Caki2 (cell line): ENCODE measurements around the gene CD3D. TPM values are rescaled to one million over a fixed set of nuclear protein-coding genes. Genes with fewer than 3 reads are reported as not detected.

ENCODE experiments used
- DNase-seq: peaks from one replicate; pipeline ENCODE4 v3.0.0-alpha.2; 2015; ENCODE audit warnings: low read depth
- in situ Hi-C: cut with HindIII; loops from 2 replicates; pipeline ENCODE4 v1.10.0; 2016; ENCODE audit warnings: low sequenced_read_pairs, low pct_unique_long_range_greater_than_20kb, mixed read lengths
- total RNA-seq: library from RNA; depleted of rRNA; stranded (reverse); fragments of >200 nt; shearing (Covaris generic); gene quantifications from 2 replicates; pipeline ENCODE4 v1.2.3, GENCODE V29; 2014; ENCODE audit warnings: low replicate concordance; rRNA removed

The CD3D gene
- total RNA-seq = not detected in 2 replicates

DNA sequence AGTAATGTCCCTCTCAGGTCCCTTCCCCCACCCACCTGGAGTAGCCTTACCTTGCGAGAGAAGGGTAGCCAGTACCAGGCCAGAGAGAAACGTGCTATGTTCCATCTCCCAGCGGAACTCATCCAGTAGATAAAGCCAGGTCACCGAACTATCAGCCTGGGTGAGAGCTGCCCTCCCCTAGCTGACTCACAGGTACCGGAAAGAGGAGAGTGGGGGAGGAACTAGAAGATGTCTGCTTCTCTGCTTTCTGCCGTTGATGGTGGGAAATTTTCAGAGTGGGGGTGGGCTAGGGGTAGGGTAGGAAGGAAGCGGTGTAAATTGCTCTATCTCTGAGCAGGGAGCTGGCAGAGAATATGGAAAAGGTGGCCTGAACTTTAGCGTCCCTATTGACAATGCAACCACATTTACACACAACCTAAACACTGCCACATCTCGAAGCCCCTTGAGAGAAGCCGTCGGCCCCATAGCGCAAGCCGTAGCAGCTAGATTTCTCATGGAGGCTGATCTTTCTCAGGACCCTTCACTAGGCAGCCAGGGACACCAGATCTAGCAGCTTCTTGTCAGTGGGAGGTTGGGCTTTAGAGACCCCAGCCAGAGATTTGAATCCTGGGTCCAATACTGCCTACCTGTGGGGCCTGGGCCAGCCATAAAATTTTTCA, at the start of gene CD3D:
Gene CD3D (minus strand): TSS at position 203 of the 659 bp plus-strand sequence. CDS start 98 bp downstream, at position 105.
- in situ Hi-C loops = no loop called here
- DNase-seq = no peak

DNA sequence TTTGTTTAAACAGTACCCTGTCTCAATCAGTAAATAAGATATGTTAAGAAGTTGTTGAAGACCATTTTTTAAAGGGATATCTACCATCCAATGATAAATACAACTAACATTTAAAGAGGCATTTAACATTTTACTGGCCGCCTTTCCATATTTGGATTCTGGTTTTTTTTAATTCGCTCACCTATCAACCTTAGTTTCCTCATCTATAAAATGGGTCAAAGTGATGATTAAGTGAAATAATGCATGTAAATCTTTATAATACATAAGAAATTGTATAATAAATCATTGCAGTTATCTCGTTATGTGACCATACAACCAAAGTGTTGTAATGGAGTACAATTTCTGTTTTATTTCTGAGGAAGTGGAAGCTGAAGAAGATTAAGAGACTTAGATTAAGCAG, 41.2 kb upstream of the CD3D start:
- in situ Hi-C loops = no loop called here
- DNase-seq = no peak

DNA sequence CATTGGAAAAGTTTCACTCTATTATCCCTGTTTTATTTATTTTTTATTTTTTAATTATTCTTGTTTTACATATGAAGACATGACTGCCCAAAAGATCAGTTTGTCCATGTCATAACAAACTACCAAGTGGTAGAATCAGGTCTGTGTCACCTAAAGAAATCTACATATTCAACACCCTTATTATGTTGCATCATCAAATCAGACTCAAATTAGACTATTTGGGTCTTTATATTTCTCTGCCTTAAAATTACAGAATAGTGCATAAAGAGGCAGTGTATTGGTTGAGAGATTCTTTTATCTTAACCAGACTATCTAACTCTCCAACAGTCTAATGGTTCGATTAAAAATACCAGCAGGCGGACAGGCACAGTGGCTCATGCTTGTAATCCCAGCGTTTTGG, 40.4 kb upstream of the CD3D start:
- in situ Hi-C loops = no loop called here
- no peak for DNase-seq

DNA sequence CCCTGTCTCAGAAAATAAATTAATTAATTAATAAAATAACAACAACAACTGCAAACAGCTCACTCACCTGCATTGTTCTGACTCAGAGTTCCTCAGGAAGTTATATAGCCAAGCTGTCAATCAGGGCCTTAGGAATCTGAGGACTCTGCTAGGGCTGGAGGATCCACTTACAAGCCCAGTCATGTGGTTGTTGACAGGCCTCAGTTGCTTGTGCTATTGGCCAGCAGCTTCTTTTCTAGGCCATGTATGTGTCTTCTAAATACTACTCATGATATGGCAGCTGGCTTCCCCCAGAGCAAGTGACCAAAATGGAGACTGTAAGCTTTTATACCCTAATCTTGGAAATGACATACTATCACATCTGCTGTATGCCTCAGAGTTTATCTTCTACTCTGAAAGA, 38.1 kb upstream of the CD3D start:
- in situ Hi-C loops = no loop called here
- no peak for DNase-seq

DNA sequence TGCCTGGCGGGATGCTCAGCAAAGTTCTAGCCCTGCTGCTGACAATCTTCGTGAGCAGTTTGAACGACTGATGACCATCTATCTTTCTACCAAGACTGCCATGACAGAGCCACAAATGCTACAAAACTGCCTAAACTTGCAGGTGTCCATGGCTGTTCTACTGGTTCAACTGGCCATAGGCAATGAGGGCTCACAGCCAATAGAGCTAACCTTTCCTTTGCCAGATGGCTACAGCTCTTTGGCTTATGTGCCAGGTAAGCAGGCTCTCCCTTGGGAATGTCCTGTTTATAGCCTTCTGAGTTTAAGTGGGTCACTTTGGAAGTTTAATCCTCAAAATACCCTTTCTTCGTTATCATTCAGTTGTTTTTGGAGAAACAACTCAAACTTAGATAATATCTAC, 37.0 kb upstream of the CD3D start:
- in situ Hi-C loops = no loop called here
- DNase-seq = no peak

DNA sequence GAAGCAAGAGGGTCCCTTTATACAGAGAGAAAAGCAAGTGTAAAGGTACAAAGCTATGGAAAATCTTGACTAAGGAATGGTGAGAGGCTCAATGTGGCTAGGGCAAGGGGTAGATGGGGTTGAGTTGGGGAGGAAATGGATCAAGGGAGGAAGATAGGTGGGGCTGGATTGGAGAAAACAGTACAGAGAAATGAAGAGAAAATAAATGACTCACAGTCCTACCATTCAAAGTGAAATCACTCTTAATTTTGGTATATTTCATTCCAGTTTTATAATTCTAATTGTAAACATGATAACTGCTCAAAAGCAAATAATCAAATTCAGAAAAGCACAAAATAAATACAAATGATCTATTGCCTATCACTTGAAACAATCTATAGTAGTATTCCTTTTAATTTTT, 33.5 kb upstream of the CD3D start:
- in situ Hi-C loops = no loop called here
- no peak for DNase-seq

DNA sequence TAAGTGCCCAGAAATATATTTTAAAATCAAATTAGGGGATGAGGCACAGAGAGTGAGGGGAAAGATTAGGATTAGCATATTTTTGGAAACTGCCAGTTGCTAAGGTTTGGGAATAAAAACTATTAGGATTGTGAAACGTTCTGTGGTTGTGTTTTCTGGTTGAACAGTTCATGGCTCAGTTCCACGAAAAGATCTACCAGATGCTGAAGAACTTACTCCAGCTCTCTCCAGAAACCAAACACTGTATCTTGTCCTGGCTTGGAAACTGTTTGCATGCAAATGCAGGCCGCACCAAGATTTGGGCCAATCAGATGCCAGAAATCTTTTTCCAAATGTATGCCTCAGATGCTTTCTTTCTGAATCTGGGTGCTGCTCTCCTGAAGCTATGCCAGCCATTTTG, 32.2 kb upstream of the CD3D start:
- in situ Hi-C loops = no loop called here
- no peak for DNase-seq

DNA sequence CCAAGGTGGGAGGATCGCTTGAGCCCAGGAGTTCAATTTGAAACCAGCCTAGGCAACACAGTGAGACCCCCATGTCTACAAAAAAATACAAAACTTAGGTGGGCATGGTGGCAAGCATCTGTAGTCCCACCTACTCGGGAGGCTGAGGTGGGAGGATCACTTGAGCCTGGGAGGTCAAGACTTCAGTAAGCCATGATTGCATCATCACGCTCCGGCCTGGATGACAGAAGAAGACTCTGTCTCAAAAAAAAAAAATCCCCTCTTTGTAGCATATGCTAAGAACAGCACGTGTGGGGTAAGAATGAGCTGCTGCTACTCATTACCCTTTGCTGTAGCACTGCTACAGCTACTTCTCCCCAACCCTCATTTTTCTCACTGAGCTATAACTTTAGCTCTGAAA, 31.4 kb upstream of the CD3D start:
- DNase-seq = no peak
- in situ Hi-C loops = no loop called here

DNA sequence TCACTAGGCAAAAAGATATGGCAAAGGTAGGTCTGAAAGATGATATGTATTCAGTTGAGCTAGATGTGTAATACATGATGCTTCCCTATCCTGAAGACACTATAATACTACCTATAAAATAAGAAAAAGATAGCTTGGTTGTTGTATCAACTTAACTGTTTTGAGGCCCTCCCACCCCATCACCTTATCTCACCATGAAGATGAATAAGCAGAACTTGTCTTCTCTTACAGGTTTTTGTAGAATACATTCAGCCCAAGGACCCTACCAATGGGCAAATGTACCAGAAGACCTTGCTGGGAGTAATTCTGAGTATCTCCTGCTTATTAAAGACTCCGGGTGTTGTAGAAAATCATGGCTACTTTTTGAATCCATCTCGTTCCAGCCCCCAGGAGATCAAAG, 30.8 kb upstream of the CD3D start:
- in situ Hi-C loops = no loop called here

DNA sequence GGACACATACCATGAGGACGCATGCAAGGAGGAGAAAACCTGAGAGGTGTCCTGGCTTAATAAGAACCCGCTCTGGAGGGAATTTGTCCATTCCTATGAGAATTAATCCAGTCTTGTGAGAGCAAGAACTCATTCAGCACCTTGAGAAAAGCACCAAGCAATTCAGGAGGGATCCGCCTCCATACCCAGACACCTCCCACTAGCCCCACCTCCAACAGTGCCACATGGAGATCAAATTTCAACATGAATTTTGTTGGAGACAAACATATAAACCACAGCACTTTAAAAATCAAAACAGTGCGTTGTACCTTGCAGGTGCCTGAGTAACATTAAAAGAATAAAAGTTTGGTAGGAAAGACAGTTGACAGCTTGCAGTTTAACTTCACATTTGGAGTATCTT, 28.3 kb upstream of the CD3D start:
- peak; percentile 10 for DNase-seq
- in situ Hi-C loops = no loop called here

More for the DNA sequence above, 30.8 kb upstream of the CD3D start:
- DNase-seq = no peak

DNA sequence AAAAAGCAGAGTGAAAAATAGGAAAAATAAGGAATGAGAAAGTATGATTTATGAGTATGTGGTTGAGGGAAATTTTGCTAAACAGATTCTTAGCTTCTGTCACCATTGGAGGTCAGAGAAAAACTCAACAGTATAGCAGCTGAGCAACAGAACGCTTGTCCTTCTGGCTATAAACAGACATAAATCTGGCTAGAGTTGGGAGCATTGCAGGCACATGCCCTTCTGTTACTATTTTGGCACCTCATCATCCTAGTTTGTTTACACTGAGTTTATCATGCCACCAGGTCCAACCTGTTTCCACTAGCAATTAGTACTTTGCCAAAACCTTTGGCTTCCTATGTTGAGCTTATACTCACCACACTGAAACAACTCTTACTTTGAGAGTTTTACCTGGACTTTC, 23.8 kb upstream of the CD3D start:
- in situ Hi-C loops = no loop called here
- DNase-seq = no peak

DNA sequence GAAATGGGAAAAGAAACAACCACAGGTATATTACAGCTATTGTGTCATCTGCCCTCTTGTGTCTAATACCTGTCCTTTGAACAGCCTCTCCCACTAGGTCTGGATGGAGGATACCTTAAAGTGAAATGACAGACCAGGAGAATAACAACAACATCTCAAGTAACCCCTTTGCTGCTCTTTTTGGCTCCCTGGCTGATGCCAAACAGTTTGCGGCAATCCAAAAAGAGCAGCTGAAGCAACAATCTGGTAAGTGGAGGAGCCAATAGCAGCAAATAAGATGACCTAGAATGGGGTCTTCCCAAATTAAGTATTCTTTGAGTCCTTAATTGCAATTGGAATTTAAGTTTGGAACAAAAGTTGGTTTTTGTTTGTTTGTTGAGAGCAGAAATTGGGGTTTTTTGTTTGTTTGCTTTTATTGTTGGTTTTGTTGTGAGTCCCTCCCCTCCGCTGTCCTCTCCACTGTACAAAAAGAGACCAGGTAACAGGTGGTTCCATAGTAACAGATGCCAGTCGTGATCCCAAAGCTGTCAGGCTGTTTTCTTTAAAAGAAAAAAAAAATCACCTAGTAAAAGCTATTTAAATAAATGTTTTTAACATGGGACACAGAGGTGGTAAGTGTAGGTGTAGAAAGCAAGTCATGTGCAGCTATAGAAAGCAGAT, 22.6 kb upstream of the CD3D start:
- in situ Hi-C loops = no loop called here
- no peak for DNase-seq

DNA sequence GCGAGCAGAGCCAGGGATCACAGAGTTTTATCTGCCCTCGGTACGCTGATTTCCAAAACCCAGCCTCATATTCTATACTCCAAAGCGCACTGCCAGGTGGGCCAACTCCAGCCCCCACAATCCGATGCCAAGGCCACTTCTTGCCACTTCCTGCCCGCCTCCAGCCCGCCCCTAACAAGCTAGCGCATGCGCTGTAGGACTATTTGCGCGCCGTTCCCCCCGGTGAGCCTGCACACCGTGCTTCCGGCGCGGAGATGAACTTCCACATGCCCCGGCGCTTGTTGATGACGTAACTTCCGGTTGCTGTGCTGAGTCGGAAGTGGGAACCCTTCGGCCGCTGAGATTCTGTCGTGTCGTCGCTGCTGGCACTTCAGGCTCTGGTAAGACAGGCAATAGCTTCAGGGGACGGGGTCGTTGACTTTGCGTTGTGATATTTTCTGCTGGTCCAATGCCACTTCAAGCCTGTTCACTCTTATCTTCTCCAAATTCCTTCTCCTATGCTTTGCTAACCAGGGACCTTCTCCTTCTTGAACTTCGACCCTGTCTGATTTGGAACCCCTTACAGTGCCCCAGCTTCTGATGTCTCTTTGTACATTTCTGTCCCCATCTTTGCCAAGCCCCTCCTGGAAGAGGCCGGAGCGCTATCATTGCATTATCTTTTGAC, 16.9 kb upstream of the CD3D start, which contains the start of gene UBE4A:
Gene UBE4A (plus strand): TSS at position 306 of the 664 bp plus-strand sequence. CDS start 5,481 bp downstream, outside the sequence.
- in situ Hi-C loops = no loop called here
- peak; percentile 77 for DNase-seq

DNA sequence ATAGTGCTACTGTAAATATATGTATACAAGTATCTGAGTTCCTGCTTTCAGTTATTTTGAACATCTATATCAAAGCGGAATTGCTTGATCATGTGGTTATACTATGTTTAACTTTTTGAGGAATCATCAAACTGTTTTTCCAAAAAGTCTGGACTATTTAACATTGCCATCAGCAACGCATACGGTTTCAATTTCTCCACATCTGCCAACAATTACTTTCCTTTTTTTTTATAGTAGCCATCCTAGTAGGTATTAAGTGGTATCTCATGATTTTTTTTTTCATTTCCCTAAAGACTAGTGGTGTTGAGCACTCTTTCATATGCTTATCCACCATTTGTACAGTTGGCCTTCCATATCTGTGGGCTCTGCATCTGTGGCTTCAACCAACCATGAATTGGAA, 15.6 kb upstream of the CD3D start:
- in situ Hi-C loops = no loop called here

DNA sequence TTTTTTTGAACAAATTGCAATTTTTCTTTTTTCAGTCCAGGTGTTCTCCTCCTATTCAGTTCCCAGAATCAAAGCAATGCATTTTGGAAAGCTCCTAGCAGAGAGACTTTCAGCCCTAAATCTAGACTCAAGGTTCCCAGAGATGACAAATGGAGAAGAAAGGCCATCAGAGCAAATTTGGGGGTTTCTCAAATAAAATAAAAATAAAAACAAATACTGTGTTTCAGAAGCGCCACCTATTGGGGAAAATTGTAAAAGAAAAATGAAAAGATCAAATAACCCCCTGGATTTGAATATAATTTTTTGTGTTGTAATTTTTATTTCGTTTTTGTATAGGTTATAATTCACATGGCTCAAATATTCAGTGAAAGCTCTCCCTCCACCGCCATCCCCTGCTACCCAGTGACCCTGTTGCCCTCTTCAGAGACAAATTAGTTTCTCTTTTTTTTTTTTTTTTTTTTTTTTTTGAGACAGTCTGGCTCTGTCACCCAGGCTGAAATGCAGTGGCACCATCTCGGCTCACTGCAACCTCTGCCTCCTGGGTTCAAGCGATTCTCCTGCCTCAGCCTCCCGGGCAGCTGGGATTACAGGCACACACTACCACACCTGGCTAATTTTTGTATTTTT, 10.7 kb upstream of the CD3D start:
- peak; percentile 10 for DNase-seq
- in situ Hi-C loops = no loop called here

More for the DNA sequence above, 15.6 kb upstream of the CD3D start:
- DNase-seq = no peak

DNA sequence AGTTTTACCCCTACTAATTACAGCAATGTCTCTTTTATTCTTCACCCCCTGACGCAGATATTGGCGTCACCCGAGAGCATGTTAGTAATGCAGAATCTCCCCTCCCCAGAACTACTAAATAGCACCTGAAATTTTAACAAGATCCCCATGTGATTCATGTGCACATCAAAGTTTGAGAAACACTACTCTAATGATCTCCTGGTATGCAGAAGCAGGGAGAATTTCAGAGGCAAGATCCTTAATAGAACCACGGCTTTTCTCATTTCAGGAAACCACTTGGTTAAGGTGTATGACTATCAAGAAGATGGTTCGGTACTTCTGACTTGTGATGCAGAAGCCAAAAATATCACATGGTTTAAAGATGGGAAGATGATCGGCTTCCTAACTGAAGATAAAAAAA, 7.0 kb upstream of the CD3D start:
- no peak for DNase-seq
- in situ Hi-C loops = no loop called here

DNA sequence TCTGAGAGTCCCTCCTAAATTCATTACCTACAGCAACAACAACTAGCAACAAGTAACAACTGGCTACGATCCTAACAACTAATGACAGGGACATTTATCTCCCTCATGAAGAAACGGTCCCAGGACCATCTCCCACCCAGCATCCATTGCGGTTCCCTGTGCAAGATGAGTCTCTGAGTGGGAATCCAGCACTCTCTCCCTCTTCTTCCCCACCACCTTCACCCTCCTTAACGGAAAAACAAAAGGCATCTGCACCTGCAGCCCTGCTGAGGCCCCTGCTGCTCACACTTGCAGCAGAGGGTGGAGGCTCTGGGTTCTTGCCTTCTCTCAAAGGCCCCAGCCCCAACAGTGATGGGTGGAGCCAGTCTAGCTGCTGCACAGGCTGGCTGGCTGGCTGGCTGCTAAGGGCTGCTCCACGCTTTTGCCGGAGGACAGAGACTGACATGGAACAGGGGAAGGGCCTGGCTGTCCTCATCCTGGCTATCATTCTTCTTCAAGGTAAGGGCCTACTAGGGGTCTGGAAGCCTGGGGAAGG, 1.5 kb upstream of the CD3D start, which contains the start of gene CD3G:
Gene CD3G (plus strand): TSS at position 364 of the 535 bp plus-strand sequence. CDS start 80 bp downstream, at position 444.
- in situ Hi-C loops = no loop called here
- no peak for DNase-seq

DNA sequence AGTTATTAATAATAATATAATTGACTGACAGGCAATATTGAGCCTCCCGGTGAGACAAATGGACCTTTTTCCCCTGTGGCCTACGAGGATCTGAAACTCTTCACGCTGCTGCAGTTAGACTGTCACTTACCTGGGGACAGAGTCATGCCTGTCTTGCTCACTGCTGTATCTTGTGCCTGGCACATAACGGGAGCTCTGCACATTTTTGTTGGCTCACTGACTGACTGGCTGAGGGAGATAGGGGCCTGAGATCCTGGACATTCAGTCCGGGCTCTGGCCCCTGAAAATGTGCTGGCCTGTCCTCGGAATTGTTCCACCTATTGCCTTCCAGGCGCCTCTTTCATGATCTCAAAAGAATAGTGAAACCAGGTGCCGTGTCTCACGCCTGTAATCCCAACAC, 743 bp upstream of the CD3D start:
- DNase-seq = no peak
- in situ Hi-C loops = no loop called here
